Heart left ventricle (tissue), 16 donors: ENCODE results near the gene LSS. TPM values are rescaled to one million over a fixed set of nuclear protein-coding genes. Genes with fewer than 3 reads are reported as not detected.

Experiments
- ATAC-seq, 4 donors: fragments of 200-7000 bp; cut with Tn5 transposase; one replicate each; pipeline ENCODE4 v1.9.1; 2020 to 2022; ENCODE audit warnings: moderate library complexity in 4 of 4, mild to moderate bottlenecking in 3 of 4, moderate number of reproducible peaks in 1 of 4
- DNase-seq, 5 donors: peaks; one replicate each; pipeline ENCODE4 v3.0.0-alpha.2; 2020
- H3K27ac ChIP-seq, 12 donors: fragments of 200-600 bp; sonication (generic) in 4 of 12; one replicate each; pipeline versions ENCODE4 v1.5.0 to v1.8.0; 2016 to 2022; ENCODE audit warnings: mild to moderate bottlenecking in 2 of 12
- H3K27me3 ChIP-seq, 9 donors: fragments of 200-600 bp; sonication (generic) in 2 of 9; one replicate each; pipeline versions ENCODE4 v1.5.1 to v1.8.0; 2016 to 2022; ENCODE audit warnings: mild to moderate bottlenecking in 3 of 9
- H3K36me3 ChIP-seq, 9 donors: fragments of 200-600 bp; sonication (generic) in 2 of 9; one replicate each; pipeline versions ENCODE4 v1.5.0 to v1.8.0; 2018 to 2022; ENCODE audit warnings: mild to moderate bottlenecking in 2 of 9
- H3K4me1 ChIP-seq, 12 donors: fragments of 200-600 bp; sonication (generic) in 4 of 12; one replicate each; pipeline versions ENCODE4 v1.5.0 to v1.8.0; 2016 to 2022; ENCODE audit warnings: mild to moderate bottlenecking in 3 of 12
- H3K4me3 ChIP-seq, 12 donors: fragments of 200-600 bp; sonication (generic) in 4 of 12; one replicate each; pipeline versions ENCODE4 v1.5.0 to v1.8.0; 2017 to 2022; ENCODE audit warnings: mild to moderate bottlenecking in 9 of 12, moderate library complexity in 4 of 12
- H3K9me3 ChIP-seq, 12 donors: fragments of 200-600 bp; sonication (generic) in 4 of 12; one replicate each; pipeline versions ENCODE4 v1.5.0 to v1.8.0; 2016 to 2022; ENCODE audit warnings: mild to moderate bottlenecking in 1 of 12
- POLR2A ChIP-seq, 2 donors: fragments of 450-650 bp; IDR thresholded peaks; one replicate each; pipeline ENCODE4 v1.6.1; 2017; ENCODE audit warnings: antibody characterized with exemption in 2 of 2, mild to moderate bottlenecking in 2 of 2, moderate library complexity in 2 of 2
- WGBS, 4 donors: extraction: QIAGEN DNeasy Blood & Tissue Kit in 2 of 4; methylation state at CpG; one replicate each; pipeline versions ENCODE4 v1.1.5 to v1.1.7; 2013 to 2018; 5-methylcytosine and 5-hydroxymethylcytosine counted together
- intact Hi-C, 10 donors: fragments of 100-400 bp; cut with DNase I; formaldehyde crosslinking; loops; one replicate each; pipeline versions ENCODE4 v1.11.1 to v1.14.2; 2022
- long read RNA-seq, 3 donors: library from polyadenylated mRNA; unstranded; transcript quantifications; one replicate each; pipeline ENCODE4 v2.0.0, GENCODE V29; 2020 to 2021
- polyA plus RNA-seq, 2 donors: library from polyadenylated mRNA; stranded (reverse); fragments of 200-250 nt; gene quantifications; one replicate each; pipeline ENCODE4 v1.2.3, GENCODE V29; 2013
- total RNA-seq, 9 donors: library from RNA; depleted of rRNA in 2 of 9; stranded (reverse); fragments of >200 nt in 2 of 9; fragmentation: NEBNext Ultra II Directional in 3 of 9; extraction: Animal tissue kit (Norgen Biotek cat#: 25700) in 3 of 9; gene quantifications; one replicate each; pipeline versions ENCODE4 v1.1.0 to v1.2.4, GENCODE V29; 2016 to 2023
- TF ChIP-seq, protein P1 (sequence below), 12 donors: fragments of 200-600 bp; sonication (generic) in 4 of 12; IDR thresholded peaks; one replicate each; pipeline versions ENCODE4 v1.5.0 to v1.8.0; 2018 to 2022; ENCODE audit warnings: antibody characterized with exemption in 12 of 12, mild to moderate bottlenecking in 5 of 12
- donor health status: ischemic (EF 13 %, LVEDD 7.1; RV severe dilation, severe dysfunction).
- donor health status: healthy with polysubstance abuse.
- donor health status: DM: no; HTN: yes; CAD: no.
- donor health status: DM: no; HTN: no; CAD: no.
- donor health status: ischemic (EF 25% LVEDD 6.9; RV normal size, moderate dysfunction).
- donor health status: ischemic (EF 25% LVEDD 5.7; RV mildly dilated, moderate dysfunction).
- donor health status: healthy.
- donor health status: DM: yes; HTN: yes; CAD: no.
- donor health status: ischemic (EF 35%, LVEDD 5.7; RV mildly dilated, moderate dysfunction).
- donor health status: nonischemic (EF 11% LVEDD 7.7; RV severe dilation, severe dysfunction).
- donor health status: DM: yes; HTN: yes; CAD: no.
- donor health status: PGD.
- donor health status: ischemic (EF 29% LVEDD 5.4; RV normal size, mild dysfunction).
- donor health status: nonischemic (EF 23%, LVEDD 6.1; RV moderate dilation, normal function).

Gene LSS
- total RNA-seq: 10 to 100 TPM; 34.2 to 65.5 (median 41.7) TPM
- polyA plus RNA-seq: 10 to 100 TPM; 25.1 to 35.7 TPM
- long read RNA-seq, donor 1, full-length matches to known transcripts: 19 of 111 reads
- long read RNA-seq, donor 1, partial matches to known transcripts: 66 of 111 reads
- long read RNA-seq, donor 1, other reads (novel, unspliced or antisense): 26 of 111 reads
- long read RNA-seq, donor 2, full-length matches to known transcripts: 36 of 170 reads
- long read RNA-seq, donor 2, partial matches to known transcripts: 104 of 170 reads
- long read RNA-seq, donor 2, other reads (novel, unspliced or antisense): 30 of 170 reads
- long read RNA-seq, donor 3, full-length matches to known transcripts: 35 of 132 reads
- long read RNA-seq, donor 3, partial matches to known transcripts: 66 of 132 reads
- long read RNA-seq, donor 3, other reads (novel, unspliced or antisense): 31 of 132 reads

DNA sequence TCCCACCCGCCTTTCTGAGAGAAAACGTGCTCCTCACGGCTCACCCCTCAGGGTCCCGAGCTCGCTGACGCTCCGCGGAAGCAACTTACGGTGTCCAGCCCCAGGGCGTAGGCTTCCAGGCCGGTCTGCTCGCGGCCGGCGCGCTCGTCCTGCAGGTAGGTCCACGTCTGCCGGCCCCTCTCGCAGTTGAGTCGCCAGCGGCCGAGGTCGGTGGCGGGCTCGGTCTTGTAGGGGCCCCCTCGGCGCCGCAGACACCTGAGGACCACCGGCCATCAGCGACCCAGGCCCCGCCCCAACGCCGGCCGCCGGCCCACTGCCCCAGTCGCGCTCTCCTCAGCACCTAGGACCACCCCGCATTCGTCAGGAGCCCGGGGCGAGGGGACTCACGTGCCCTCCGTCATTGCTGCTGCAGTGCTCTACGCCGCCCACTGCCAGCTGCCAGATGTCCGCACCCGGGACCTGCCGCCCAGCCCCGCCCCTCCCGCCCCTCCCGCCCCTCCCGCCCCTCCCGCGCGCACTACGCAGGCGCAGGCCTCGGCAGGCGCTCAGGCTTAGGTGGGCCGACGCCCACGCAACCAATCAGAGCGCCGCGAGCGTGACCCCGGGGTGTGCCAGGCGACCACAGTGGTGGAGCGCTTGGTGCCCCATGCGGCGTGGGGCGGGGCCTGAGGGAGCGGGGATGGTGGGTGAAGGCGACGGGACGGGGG is at the start of gene LSS:
TSS of gene LSS (minus strand) at position 430 of the 707 bp plus-strand sequence. CDS start at position 401, 29 bp downstream.
- peak; percentile 95 to 98 (median 97) for ATAC-seq
- 0 to 1% (median 1%) methylated on average over 17 to 77 of the region's 77 CpGs for WGBS, 4 donors
- Histone ChIP-seq H3K36me3 (peaks cover 0 to 18% (median 10%) of the 10 kb centered on the region in 9 donors), H3K4me1 (peaks cover 0 to 47% (median 23%) of the 10 kb centered on the region in 12 donors), H3K9me3 (no peaks in the 10 kb centered on the region), H3K4me3 (peak within 1 kb of the TSS; percentile 63 to 99 (median 95)), H3K27me3 (no peaks in the 10 kb centered on the region), H3K27ac (peak within 1 kb of the TSS; percentile 62 to 91 (median 84))
- intact Hi-C loops: loop anchor here in 8 of 10 donors (2.0 to 10.0 kb wide), 8 partner anchors 40 to 256 kb away; partner anchors contain the start of genes C21orf58 (in 1 of the 8), FTCD (in 1 of the 8) and PCNT (in 1 of the 8)
- TF ChIP-seq, protein P1, sequence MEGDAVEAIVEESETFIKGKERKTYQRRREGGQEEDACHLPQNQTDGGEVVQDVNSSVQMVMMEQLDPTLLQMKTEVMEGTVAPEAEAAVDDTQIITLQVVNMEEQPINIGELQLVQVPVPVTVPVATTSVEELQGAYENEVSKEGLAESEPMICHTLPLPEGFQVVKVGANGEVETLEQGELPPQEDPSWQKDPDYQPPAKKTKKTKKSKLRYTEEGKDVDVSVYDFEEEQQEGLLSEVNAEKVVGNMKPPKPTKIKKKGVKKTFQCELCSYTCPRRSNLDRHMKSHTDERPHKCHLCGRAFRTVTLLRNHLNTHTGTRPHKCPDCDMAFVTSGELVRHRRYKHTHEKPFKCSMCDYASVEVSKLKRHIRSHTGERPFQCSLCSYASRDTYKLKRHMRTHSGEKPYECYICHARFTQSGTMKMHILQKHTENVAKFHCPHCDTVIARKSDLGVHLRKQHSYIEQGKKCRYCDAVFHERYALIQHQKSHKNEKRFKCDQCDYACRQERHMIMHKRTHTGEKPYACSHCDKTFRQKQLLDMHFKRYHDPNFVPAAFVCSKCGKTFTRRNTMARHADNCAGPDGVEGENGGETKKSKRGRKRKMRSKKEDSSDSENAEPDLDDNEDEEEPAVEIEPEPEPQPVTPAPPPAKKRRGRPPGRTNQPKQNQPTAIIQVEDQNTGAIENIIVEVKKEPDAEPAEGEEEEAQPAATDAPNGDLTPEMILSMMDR (IDR thresholded peaks at IDR 0.05): no peak
- TF ChIP-seq POLR2A (IDR thresholded peaks at IDR 0.05): peak in 1 of 2 donors; percentile 64
- peak; percentile 97 to 100 (median 99) for DNase-seq

GRCh38 chr21:46274797-46275390 is 46.3 kb upstream of the LSS start:
- no peaks in the 10 kb centered on the region for H3K9me3 ChIP-seq
- no peak for DNase-seq
- ATAC-seq: no peak
- TF ChIP-seq, protein P1 (IDR thresholded peaks at IDR 0.05): no peak
- TF ChIP-seq POLR2A (IDR thresholded peaks at IDR 0.05): no peak
- H3K4me1 ChIP-seq: no peaks in the 10 kb centered on the region
- H3K27ac ChIP-seq: no peak overlapping the region
- 94 to 95% (median 94%) methylated on average over 11 of the region's 11 CpGs for WGBS, 4 donors
- H3K27me3 ChIP-seq: no peaks in the 10 kb centered on the region
- no peak overlapping the region for H3K4me3 ChIP-seq
- H3K36me3 ChIP-seq: peaks cover 4 to 100% (median 100%) of the 10 kb centered on the region in 9 donors
- intact Hi-C loops: loop anchor here in 1 of 10 donors (10.0 kb wide), 1 partner anchor 140 kb away; no protein-coding TSS in a partner anchor

GRCh38 chr21:46273341-46273740 is 44.8 kb upstream of the LSS start:
- Histone ChIP-seq H3K4me1 (no peaks in the 10 kb centered on the region), H3K27ac (no peak overlapping the region), H3K4me3 (no peak overlapping the region), H3K36me3 (peaks cover 4 to 100% (median 100%) of the 10 kb centered on the region in 9 donors), H3K27me3 (no peaks in the 10 kb centered on the region), H3K9me3 (no peaks in the 10 kb centered on the region)
- ATAC-seq (no peak), DNase-seq (no peak)
- 96 to 97% (median 97%) methylated on average over 11 to 14 of the region's 14 CpGs for WGBS, 4 donors
- TF ChIP-seq POLR2A (IDR thresholded peaks at IDR 0.05): no peak
- TF ChIP-seq, protein P1 (IDR thresholded peaks at IDR 0.05): no peak
- intact Hi-C loops: loop anchor here in 1 of 10 donors (10.0 kb wide), 1 partner anchor 141 kb away; no protein-coding TSS in a partner anchor
